Neural cell (in vitro differentiated cells): ENCODE results near the gene GLT6D1. TPM values are rescaled to one million over a fixed set of nuclear protein-coding genes. Genes with fewer than 3 reads are reported as not detected.

ENCODE experiments used
- H2AFZ ChIP-seq: fragments of 200-600, 300-800 bp; sonication (generic), shearing (Covaris generic); 2 replicates; pipeline ENCODE4 v1.6.0; 2014; ENCODE audit warnings: low read depth, mild to moderate bottlenecking, antibody characterized with exemption, low read length, moderate library complexity
- H3F3A ChIP-seq: fragments of 200-600 bp; shearing (Covaris generic); 2 replicates; pipeline ENCODE4 v1.6.1; 2016; ENCODE audit warnings: mild to moderate bottlenecking, moderate library complexity, mixed read lengths, antibody characterized with exemption, low read length; ENCODE audit not compliant: insufficient read depth, poor library complexity, severe bottlenecking
- H3K27ac ChIP-seq: fragments of 200-600, 300-800 bp; sonication (generic), shearing (Covaris generic); 2 replicates; pipeline ENCODE4 v1.5.1; 2014; ENCODE audit warnings: mild to moderate bottlenecking, low read length, moderate library complexity
- H3K27me3 ChIP-seq: fragments of 300-800, 200-600 bp; sonication (generic), shearing (Covaris generic); 2 replicates; pipeline ENCODE4 v1.6.0; 2014; ENCODE audit warnings: mild to moderate bottlenecking, low read depth, low read length, moderate library complexity; ENCODE audit not compliant: insufficient read depth
- H3K36me3 ChIP-seq: fragments of 300-800, 200-600 bp; sonication (generic), shearing (Covaris generic); 2 replicates; pipeline ENCODE4 v1.5.1; 2014; ENCODE audit warnings: mild to moderate bottlenecking, antibody characterized with exemption, low read length, moderate library complexity; ENCODE audit not compliant: insufficient read depth
- H3K4me2 ChIP-seq: fragments of 300-800, 200-600 bp; sonication (generic), shearing (Covaris generic); 2 replicates; pipeline ENCODE4 v1.6.0; 2014; ENCODE audit warnings: mild to moderate bottlenecking, low read length
- H3K4me3 ChIP-seq: fragments of 300-800, 200-600 bp; sonication (generic), shearing (Covaris generic); 2 replicates; pipeline ENCODE4 v1.5.1; 2014; ENCODE audit warnings: mild to moderate bottlenecking, low read length, moderate library complexity
- H3K79me2 ChIP-seq: fragments of 200-600 bp; shearing (Covaris generic); replicated peaks from 2 replicates; pipeline ENCODE4 v1.6.0; 2014; ENCODE audit warnings: mild to moderate bottlenecking, low read length, moderate library complexity; ENCODE audit not compliant: insufficient read depth
- H3K9ac ChIP-seq: fragments of 300-800, 200-600 bp; sonication (generic), shearing (Covaris generic); 2 replicates; pipeline ENCODE4 v1.6.1; 2016; ENCODE audit warnings: mild to moderate bottlenecking, low read length, mixed read lengths
- H3K9me2 ChIP-seq: fragments of 200-600 bp; shearing (Covaris generic); 2 replicates; pipeline ENCODE4 v1.6.1; 2016; ENCODE audit warnings: mild to moderate bottlenecking, low read length, mixed read lengths; ENCODE audit not compliant: insufficient read depth
- H3K9me3 ChIP-seq: fragments of 200-600, 300-800 bp; sonication (generic), shearing (Covaris generic); 2 replicates; pipeline ENCODE4 v1.6.1; 2016; ENCODE audit warnings: mild to moderate bottlenecking, mixed run types, low read length, moderate library complexity, mixed read lengths
- H4K20me1 ChIP-seq: fragments of 200-600 bp; shearing (Covaris generic); 2 replicates; pipeline ENCODE4 v1.6.1; 2016; ENCODE audit warnings: mild to moderate bottlenecking, mixed run types; ENCODE audit not compliant: insufficient read depth
- EP300 ChIP-seq: fragments of 450-650 bp; conservative IDR thresholded peaks from 2 replicates; pipeline ENCODE4 v1.6.1; 2014; ENCODE audit warnings: antibody characterized with exemption, mild to moderate bottlenecking, moderate library complexity; ENCODE audit not compliant: poor library complexity, severe bottlenecking
- EZH2 ChIP-seq: fragments of 200-600, 300-800 bp; shearing (Covaris generic), sonication (generic); IDR thresholded peaks from 2 replicates; pipeline ENCODE4 v1.6.1; 2014; ENCODE audit warnings: antibody characterized with exemption, low read length, borderline replicate concordance, mild to moderate bottlenecking; ENCODE audit not compliant: insufficient read depth, poor library complexity, severe bottlenecking
- MXI1 ChIP-seq: fragments of 450-650 bp; conservative IDR thresholded peaks from 2 replicates; pipeline ENCODE4 v1.6.1; 2014; ENCODE audit warnings: antibody characterized with exemption, mild to moderate bottlenecking; ENCODE audit not compliant: poor library complexity, severe bottlenecking
- POLR2AphosphoS5 ChIP-seq: IDR thresholded peaks from 2 replicates; pipeline ENCODE4 v1.6.1; 2012
- RAD21 ChIP-seq: fragments of 450-650 bp; conservative IDR thresholded peaks from 2 replicates; pipeline ENCODE4 v1.6.1; 2014; ENCODE audit warnings: antibody characterized with exemption, mild to moderate bottlenecking, moderate library complexity
- REST ChIP-seq: IDR thresholded peaks from 2 replicates; pipeline ENCODE4 v1.6.1; 2012; ENCODE audit warnings: borderline replicate concordance
- SMC3 ChIP-seq: fragments of 450-650 bp; conservative IDR thresholded peaks from 2 replicates; pipeline ENCODE4 v1.6.1; 2014; ENCODE audit warnings: antibody characterized with exemption, mild to moderate bottlenecking, moderate library complexity; ENCODE audit not compliant: poor library complexity
- TAF1 ChIP-seq: IDR thresholded peaks from 2 replicates; pipeline ENCODE4 v1.6.1; 2012; ENCODE audit warnings: low read depth
- polyA plus RNA-seq: library from polyadenylated mRNA; depleted of rRNA; stranded (reverse); fragments of >200 nt; gene quantifications from 2 replicates; pipeline ENCODE4 v1.2.3, GENCODE V29; 2014
- TF ChIP-seq, protein P1 (sequence below): fragments of 450-650 bp; IDR thresholded peaks from 2 replicates; pipeline ENCODE4 v1.5.1; 2014; ENCODE audit warnings: antibody characterized with exemption, mild to moderate bottlenecking, moderate library complexity; ENCODE audit not compliant: poor library complexity, severe bottlenecking

The GLT6D1 gene
- polyA plus RNA-seq, 1 donor from 2014 or later, result not detected

DNA sequence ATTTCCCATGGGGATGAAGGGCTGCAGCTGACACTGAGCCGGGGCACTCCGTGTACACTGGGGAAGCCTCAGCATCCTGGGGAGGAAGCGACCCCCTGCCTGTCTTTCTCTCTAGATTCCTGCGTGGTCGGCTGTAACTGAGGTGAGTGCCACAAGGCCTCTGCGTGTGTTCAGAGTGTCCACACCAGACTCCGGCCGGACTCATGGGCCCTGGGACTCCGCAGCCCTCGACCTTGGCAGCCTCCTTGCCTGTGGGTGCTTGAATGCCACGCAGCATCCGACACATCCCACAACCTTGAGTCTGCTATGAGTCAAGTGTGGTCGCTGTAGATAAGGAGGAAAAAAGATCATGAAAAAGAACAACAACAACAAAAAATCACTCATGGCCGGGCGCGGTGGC lies 54.4 kb downstream of the GLT6D1 start:
- Histone ChIP-seq H4K20me1 (no peaks in the 10 kb centered on the region), H3K9me3 (no peaks in the 10 kb centered on the region), H3K9me2 (no peaks in the 10 kb centered on the region), H3F3A (no peaks in the 10 kb centered on the region), H3K4me2 (no peak overlapping the region), H3K9ac (no peak overlapping the region), H3K27me3 (no peaks in the 10 kb centered on the region), H2AFZ (no peak overlapping the region), H3K79me2 (no peaks in the 10 kb centered on the region), H3K4me3 (no peak overlapping the region), H3K27ac (no peak overlapping the region), H3K36me3 (no peaks in the 10 kb centered on the region)
- TF ChIP-seq, protein P1, sequence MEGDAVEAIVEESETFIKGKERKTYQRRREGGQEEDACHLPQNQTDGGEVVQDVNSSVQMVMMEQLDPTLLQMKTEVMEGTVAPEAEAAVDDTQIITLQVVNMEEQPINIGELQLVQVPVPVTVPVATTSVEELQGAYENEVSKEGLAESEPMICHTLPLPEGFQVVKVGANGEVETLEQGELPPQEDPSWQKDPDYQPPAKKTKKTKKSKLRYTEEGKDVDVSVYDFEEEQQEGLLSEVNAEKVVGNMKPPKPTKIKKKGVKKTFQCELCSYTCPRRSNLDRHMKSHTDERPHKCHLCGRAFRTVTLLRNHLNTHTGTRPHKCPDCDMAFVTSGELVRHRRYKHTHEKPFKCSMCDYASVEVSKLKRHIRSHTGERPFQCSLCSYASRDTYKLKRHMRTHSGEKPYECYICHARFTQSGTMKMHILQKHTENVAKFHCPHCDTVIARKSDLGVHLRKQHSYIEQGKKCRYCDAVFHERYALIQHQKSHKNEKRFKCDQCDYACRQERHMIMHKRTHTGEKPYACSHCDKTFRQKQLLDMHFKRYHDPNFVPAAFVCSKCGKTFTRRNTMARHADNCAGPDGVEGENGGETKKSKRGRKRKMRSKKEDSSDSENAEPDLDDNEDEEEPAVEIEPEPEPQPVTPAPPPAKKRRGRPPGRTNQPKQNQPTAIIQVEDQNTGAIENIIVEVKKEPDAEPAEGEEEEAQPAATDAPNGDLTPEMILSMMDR, result no peak
- no peak for TF ChIP-seq REST
- TF ChIP-seq SMC3, result no peak
- no peak for TF ChIP-seq POLR2AphosphoS5
- TF ChIP-seq EZH2, result no peak
- TF ChIP-seq TAF1, result no peak
- TF ChIP-seq RAD21, result no peak
- no peak for TF ChIP-seq EP300

DNA sequence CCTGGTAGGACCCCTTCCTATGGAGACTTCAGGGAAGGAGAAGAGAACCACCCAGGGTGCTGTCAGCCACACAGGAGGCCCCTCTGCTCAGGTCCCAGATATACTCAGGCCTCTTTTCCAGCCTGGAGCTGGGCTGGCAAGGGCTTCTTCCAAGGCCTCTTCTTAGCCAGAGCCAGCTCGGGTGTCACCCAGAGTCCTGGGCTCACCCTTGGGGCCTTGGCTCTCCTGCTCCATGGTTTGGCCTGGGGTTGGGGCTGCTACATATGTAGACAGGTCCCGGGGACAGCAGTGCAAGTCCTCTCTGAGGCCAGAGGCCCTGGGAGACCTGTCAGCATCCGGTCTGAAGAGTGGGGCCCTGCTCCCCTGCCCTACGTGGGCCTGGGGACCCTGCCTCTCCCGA lies 55.0 kb downstream of the GLT6D1 start:
- Histone ChIP-seq H3K79me2 (no peaks in the 10 kb centered on the region), H3K9ac (no peak overlapping the region), H3K4me3 (no peak overlapping the region), H3K27me3 (peaks cover 4% of the 10 kb centered on the region), H4K20me1 (no peaks in the 10 kb centered on the region), H3K4me2 (no peak overlapping the region), H3K9me3 (no peaks in the 10 kb centered on the region), H3K27ac (no peak overlapping the region), H3F3A (no peaks in the 10 kb centered on the region), H2AFZ (no peak overlapping the region), H3K9me2 (no peaks in the 10 kb centered on the region), H3K36me3 (no peaks in the 10 kb centered on the region)
- TF ChIP-seq EZH2, result no peak
- TF ChIP-seq REST, result no peak
- no peak for TF ChIP-seq MXI1
- TF ChIP-seq EP300, result no peak
- TF ChIP-seq SMC3, result no peak
- TF ChIP-seq RAD21, result no peak
- TF ChIP-seq TAF1, result no peak
- no peak for TF ChIP-seq POLR2AphosphoS5
- TF ChIP-seq, protein P1, result no peak
